GM12875 (cell line): ENCODE results near the gene ULBP3.

ENCODE experiments used
- H3K4me3 ChIP-seq: one replicate; pipeline ENCODE4 v1.5.1; 2011; ENCODE audit warnings: low read depth, low read length, control low read depth
- CTCF ChIP-seq: IDR thresholded peaks from 2 replicates; pipeline ENCODE4 v1.5.1; 2011; ENCODE audit warnings: low read depth, mild to moderate bottlenecking, control low read depth, inconsistent platforms, low read length, moderate library complexity, borderline replicate concordance; ENCODE audit not compliant: insufficient read depth

ULBP3 gene

GRCh38 chr6:150043501-150044412 is 25.2 kb downstream of the ULBP3 start:
- no peak overlapping the region for H3K4me3 ChIP-seq
- TF ChIP-seq CTCF: no peak

GRCh38 chr6:150043096-150043495 is 25.8 kb downstream of the ULBP3 start:
- TF ChIP-seq CTCF: no peak
- no peak overlapping the region for H3K4me3 ChIP-seq

- TF ChIP-seq CTCF: no peak
- no peak overlapping the region for H3K4me3 ChIP-seq
Observed at GRCh38 chr6:150038202-150039062, 30.5 kb downstream of the ULBP3 start.

GRCh38 chr6:150037526-150038201 is 31.3 kb downstream of the ULBP3 start:
- TF ChIP-seq CTCF: no peak
- no peak overlapping the region for H3K4me3 ChIP-seq

- no peak overlapping the region for H3K4me3 ChIP-seq
- no peak for TF ChIP-seq CTCF
Observed at GRCh38 chr6:150036081-150036480, 32.8 kb downstream of the ULBP3 start.

GRCh38 chr6:150033207-150033771 is 35.6 kb downstream of the ULBP3 start:
- no peak for TF ChIP-seq CTCF
- no peak overlapping the region for H3K4me3 ChIP-seq
